RWPE2 (cell line): Measurements from ENCODE around the gene RCOR1.

Source experiments
- ATAC-seq: fragments of 200-7000 bp; cut with Tn5 transposase; 3 replicates; pipeline ENCODE4 v1.9.1; 2021; ENCODE audit warnings: low read depth
- DNase-seq: peaks from one replicate; pipeline ENCODE4 v3.0.0-alpha.2; 2020; ENCODE audit warnings: low spot score
- H3K27ac ChIP-seq: fragments of 450-650 bp; 2 replicates; pipeline ENCODE4 v1.5.1; 2017; ENCODE audit warnings: mild to moderate bottlenecking; ENCODE audit not compliant: poor library complexity, severe bottlenecking
- H3K27me3 ChIP-seq: fragments of 250-450 bp; sonication (Bioruptor Pico); 2 replicates; pipeline ENCODE4 v1.5.1; 2021; ENCODE audit warnings: mild to moderate bottlenecking, moderate library complexity; ENCODE audit not compliant: insufficient read depth, poor library complexity, severe bottlenecking
- H3K36me3 ChIP-seq: fragments of 250-450 bp; sonication (Bioruptor Pico); 2 replicates; pipeline ENCODE4 v1.5.1; 2020; ENCODE audit warnings: low read depth, mild to moderate bottlenecking, moderate library complexity
- H3K4me1 ChIP-seq: fragments of 250-450 bp; sonication (Bioruptor Pico); 2 replicates; pipeline ENCODE4 v1.5.1; 2021; ENCODE audit warnings: mild to moderate bottlenecking, moderate library complexity; ENCODE audit not compliant: insufficient read depth, poor library complexity, severe bottlenecking
- H3K4me3 ChIP-seq: fragments of 250-450 bp; sonication (Bioruptor Pico); 2 replicates; pipeline ENCODE4 v1.5.1; 2021; ENCODE audit warnings: mild to moderate bottlenecking, moderate library complexity; ENCODE audit not compliant: severe bottlenecking
- H3K9me3 ChIP-seq: fragments of 250-450 bp; sonication (Bioruptor Pico); 2 replicates; pipeline ENCODE4 v1.5.1; 2021; ENCODE audit warnings: mild to moderate bottlenecking, moderate library complexity; ENCODE audit not compliant: severe bottlenecking
- TF ChIP-seq, protein P1 (sequence below): fragments of 450-650 bp; IDR thresholded peaks from one replicate; pipeline ENCODE4 v1.5.1; 2017; ENCODE audit warnings: mild to moderate bottlenecking, moderate library complexity; ENCODE audit not compliant: poor library complexity, severe bottlenecking

The RCOR1 gene

DNA sequence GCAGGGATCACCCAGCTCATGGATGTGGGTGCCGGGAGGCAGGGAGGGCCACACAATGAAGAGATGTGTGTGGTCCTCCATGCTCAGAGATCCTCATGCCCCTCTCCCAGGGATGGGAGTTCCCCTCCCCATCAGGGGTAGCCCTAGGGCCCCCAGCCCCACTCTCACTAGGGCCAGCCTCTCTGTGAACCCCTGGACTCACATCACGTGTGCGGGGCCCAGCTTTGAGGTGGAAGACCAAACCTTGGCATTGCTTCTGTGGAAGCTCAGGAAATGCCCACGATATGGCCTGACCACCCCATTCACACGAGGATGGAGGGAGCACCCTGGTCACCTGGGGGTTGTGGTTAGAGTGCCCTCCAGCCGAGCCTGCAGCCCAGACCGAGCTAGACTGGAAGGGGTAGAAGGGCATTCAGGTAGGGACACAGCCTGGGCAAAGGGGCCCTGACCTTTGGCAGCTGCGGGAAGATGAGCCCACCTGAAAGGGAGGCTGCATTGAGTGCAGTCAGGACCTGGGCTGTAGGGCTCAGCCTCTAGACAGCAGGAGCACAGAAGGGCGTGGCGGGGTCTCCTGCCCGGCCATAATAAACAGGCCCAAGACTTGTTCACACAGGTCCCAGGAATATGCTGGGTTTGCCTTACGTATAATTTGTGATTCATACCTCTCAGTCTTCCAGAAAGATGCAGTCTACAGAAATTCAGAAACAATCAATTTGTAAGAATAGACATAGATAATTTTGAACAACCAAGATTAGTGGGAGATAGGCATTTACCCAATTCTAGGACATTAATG, 34.8 kb upstream of the RCOR1 start:
- peak; percentile 83 for ATAC-seq

DNA sequence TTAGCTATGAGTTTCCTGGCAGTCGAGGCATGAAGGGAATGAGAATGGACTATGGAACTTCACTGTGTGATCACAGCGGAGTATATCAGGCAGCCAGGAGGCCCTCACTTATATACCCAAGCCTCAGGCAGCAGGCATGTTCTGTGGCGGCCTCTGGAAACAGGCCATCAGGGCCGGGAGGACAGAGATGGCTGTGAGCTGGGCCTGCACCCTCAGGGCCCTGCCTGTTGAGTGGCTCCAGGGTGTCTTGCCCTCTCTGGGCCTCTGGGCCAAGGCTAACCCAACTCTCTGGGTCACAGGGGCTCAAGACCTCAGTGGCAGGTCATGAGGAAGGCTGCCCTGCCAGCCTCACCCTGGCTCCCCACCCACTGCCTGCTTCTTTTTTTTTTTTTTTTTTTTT, 33.9 kb upstream of the RCOR1 start:
- Histone ChIP-seq H3K36me3 (peaks cover 6% of the 10 kb centered on the region; the same call in 1 of the 2 replicates), H3K4me1 (peaks cover 13% of the 10 kb centered on the region), H3K27me3 (no peaks in the 10 kb centered on the region), H3K27ac (peak overlapping the region; percentile 57), H3K9me3 (no peaks in the 10 kb centered on the region), H3K4me3 (no peak overlapping the region)
- ATAC-seq (no peak), DNase-seq (no peak)
- TF ChIP-seq, protein P1, sequence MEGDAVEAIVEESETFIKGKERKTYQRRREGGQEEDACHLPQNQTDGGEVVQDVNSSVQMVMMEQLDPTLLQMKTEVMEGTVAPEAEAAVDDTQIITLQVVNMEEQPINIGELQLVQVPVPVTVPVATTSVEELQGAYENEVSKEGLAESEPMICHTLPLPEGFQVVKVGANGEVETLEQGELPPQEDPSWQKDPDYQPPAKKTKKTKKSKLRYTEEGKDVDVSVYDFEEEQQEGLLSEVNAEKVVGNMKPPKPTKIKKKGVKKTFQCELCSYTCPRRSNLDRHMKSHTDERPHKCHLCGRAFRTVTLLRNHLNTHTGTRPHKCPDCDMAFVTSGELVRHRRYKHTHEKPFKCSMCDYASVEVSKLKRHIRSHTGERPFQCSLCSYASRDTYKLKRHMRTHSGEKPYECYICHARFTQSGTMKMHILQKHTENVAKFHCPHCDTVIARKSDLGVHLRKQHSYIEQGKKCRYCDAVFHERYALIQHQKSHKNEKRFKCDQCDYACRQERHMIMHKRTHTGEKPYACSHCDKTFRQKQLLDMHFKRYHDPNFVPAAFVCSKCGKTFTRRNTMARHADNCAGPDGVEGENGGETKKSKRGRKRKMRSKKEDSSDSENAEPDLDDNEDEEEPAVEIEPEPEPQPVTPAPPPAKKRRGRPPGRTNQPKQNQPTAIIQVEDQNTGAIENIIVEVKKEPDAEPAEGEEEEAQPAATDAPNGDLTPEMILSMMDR: no peak

More for the DNA sequence above, 34.8 kb upstream of the RCOR1 start:
- peaks cover 18% of the 10 kb centered on the region for H3K4me1 ChIP-seq
- peak overlapping the region; percentile 57 for H3K27ac ChIP-seq
- DNase-seq: peak; percentile 85
- H3K4me3 ChIP-seq: no peak overlapping the region
- no peaks in the 10 kb centered on the region for H3K27me3 ChIP-seq
- peaks cover 7% of the 10 kb centered on the region; the same call in 1 of the 2 replicates for H3K36me3 ChIP-seq
- TF ChIP-seq, protein P1: no peak
- H3K9me3 ChIP-seq: no peaks in the 10 kb centered on the region

DNA sequence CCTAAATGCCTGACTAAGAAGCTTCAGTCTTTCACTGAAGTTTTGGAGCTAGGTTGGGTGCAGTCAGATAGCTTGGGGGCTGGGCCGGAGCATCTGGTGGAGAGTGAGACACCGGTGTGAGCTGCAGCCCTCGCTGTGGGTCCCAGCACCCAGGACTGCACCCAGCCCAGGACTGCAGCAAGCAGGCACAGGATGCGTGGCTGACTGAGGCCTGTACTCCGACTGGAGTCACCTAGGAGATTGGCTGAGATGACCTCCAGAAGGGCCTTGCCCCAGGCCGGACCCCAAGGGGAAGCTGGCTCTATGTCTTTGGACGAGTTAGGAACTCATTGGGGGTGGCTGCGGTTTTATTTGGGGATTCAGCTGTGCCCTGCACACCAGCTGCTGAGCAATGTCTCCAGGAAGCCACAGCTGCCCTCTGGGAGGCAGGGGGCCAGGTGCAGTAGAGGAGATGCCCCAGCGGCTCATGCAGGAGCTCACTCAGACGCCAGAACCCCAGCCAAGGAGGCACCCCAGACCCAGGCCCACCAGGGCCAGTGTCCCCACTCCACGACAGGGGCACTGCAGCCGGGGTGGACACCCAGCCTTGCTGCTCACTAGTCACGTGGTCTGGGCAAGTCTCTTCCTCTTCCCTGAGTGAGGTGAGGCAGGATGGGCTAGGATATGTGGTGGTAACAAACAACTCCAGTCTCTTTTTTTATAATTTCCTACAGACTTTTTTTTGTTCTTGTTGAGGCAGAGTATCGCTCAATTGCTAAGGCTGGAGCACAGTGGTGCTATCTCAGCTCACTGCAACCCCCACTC, 31.8 kb upstream of the RCOR1 start:
- H3K36me3 ChIP-seq: no peaks in the 10 kb centered on the region
- H3K27me3 ChIP-seq: no peaks in the 10 kb centered on the region
- DNase-seq (no peak), ATAC-seq (no peak)
- H3K4me1 ChIP-seq: peaks cover 13% of the 10 kb centered on the region
- H3K9me3 ChIP-seq: no peaks in the 10 kb centered on the region
- TF ChIP-seq, protein P1: no peak
- H3K4me3 ChIP-seq: no peak overlapping the region
- no peak overlapping the region for H3K27ac ChIP-seq

DNA sequence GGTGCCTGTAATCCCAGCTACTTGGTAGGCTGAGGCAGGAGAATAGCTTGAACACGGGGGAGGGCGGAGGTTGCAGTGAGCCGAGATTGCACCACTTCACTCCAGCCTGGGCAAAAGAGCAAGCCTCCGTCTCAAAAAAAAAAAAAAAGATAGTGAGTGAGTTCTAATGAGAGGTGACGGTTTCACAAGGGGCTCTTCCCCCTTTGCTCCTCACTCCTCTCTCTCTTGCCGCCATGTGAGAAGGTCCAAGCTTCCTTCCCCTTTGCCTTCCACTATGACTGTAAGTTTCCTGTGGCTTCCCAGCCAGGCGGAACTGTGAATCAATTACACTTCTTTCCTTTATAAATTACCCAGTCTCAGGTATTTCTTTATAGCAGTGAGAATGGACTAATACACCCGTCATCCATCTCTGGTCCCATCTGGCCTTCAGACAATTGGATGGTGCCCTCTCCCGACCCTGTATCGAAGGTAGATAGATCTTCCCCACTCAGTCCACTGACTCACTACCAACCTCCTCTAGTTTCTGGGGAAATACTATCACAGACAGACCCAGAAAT, 27.0 kb upstream of the RCOR1 start:
- H3K36me3 ChIP-seq: no peaks in the 10 kb centered on the region
- H3K4me3 ChIP-seq: no peak overlapping the region
- H3K27ac ChIP-seq: no peak overlapping the region
- H3K4me1 ChIP-seq: peaks cover 13% of the 10 kb centered on the region
- no peak for ATAC-seq
- TF ChIP-seq, protein P1: no peak
- H3K9me3 ChIP-seq: no peaks in the 10 kb centered on the region
- DNase-seq: no peak
- no peaks in the 10 kb centered on the region for H3K27me3 ChIP-seq
